B cell (primary cell): ENCODE measurements around the gene TOLLIP.

ENCODE experiments used
- CTCF ChIP-seq: fragments of 200-600 bp; IDR thresholded peaks from one replicate; pipeline ENCODE4 v1.8.0; 2022; ENCODE audit warnings: antibody characterized with exemption, mild to moderate bottlenecking
- EZH2 ChIP-seq: IDR thresholded peaks from 2 replicates; pipeline ENCODE4 v1.6.1; 2012; ENCODE audit warnings: borderline replicate concordance, low read depth, mild to moderate bottlenecking, moderate library complexity, low read length; ENCODE audit not compliant: insufficient read depth, poor library complexity, severe bottlenecking

GRCh38 chr11:1303973-1304372 is 5.5 kb downstream of the TOLLIP start:
- TF ChIP-seq CTCF (no peak), EZH2 (no peak)
